D721Med (cell line): ENCODE measurements around the gene NDUFC2.

Source experiments
- DNase-seq: peaks from one replicate; pipeline ENCODE4 v3.0.0; 2011; ENCODE audit warnings: low spot score; ENCODE audit not compliant: insufficient read length
- FAIRE-seq: peaks from 2 replicates; lab custom pipeline; 2011; peaks lifted over from hg19 to GRCh38; lab: Jason Lieb, UNC
- TF ChIP-seq, protein P1 (sequence below): IDR thresholded peaks from 2 replicates; pipeline ENCODE4 v1.5.1; 2012; ENCODE audit warnings: mild to moderate bottlenecking, control low read depth; ENCODE audit not compliant: insufficient read depth; ENCODE audit errors: missing control alignments

NDUFC2 gene

DNA sequence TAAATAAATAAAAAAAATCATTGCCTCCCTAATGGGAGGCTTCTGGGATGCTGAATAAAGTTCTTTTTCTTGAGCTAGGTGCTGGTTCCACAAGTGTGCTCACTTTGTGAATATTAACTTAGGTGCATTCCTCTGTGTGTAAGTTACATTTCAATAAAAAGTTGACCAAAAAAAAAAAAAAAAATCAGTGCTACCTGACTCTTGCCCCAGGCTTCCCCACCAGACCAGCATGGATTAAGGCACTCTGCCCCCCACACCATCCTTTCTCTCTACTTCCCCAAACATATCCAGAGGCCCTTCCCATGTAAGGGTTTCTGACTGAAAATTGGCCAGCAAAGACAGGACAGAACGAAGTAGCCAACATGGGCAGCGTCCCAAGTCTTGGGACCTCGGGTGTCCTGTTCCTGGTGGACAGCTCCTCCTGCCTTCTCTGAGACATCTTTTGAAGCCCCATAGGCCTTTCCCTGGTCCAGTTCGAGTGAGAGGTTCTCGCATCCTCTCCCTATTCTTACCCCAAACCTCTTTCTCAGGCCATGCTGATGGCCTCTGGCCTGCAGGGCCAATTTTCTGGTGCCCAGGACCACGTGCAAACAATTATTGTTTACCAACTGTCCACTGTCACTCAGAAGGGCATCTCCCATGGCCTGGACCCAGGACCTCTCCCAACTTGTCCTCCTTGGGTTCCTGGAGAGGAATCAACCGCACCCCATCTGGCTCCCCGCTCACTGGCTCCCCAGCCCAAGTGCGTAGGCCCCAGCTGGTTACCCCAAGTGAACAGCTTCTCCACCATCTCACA lies 41.6 kb downstream of the NDUFC2 start:
- TF ChIP-seq, protein P1, sequence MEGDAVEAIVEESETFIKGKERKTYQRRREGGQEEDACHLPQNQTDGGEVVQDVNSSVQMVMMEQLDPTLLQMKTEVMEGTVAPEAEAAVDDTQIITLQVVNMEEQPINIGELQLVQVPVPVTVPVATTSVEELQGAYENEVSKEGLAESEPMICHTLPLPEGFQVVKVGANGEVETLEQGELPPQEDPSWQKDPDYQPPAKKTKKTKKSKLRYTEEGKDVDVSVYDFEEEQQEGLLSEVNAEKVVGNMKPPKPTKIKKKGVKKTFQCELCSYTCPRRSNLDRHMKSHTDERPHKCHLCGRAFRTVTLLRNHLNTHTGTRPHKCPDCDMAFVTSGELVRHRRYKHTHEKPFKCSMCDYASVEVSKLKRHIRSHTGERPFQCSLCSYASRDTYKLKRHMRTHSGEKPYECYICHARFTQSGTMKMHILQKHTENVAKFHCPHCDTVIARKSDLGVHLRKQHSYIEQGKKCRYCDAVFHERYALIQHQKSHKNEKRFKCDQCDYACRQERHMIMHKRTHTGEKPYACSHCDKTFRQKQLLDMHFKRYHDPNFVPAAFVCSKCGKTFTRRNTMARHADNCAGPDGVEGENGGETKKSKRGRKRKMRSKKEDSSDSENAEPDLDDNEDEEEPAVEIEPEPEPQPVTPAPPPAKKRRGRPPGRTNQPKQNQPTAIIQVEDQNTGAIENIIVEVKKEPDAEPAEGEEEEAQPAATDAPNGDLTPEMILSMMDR: no peak
- no peak for DNase-seq
- no peak for FAIRE-seq

GRCh38 chr11:78037056-78037455 lies 42.6 kb downstream of the NDUFC2 start:
- TF ChIP-seq, protein P1: no peak
- no peak for FAIRE-seq

GRCh38 chr11:78036313-78036712 lies 43.3 kb downstream of the NDUFC2 start:
- no peak for DNase-seq
- no peak for FAIRE-seq
- TF ChIP-seq, protein P1: no peak

More at GRCh38 chr11:78037056-78037455, 42.6 kb downstream of the NDUFC2 start:
- DNase-seq: no peak

- DNase-seq: no peak
- no peak for FAIRE-seq
- TF ChIP-seq, protein P1: no peak
Measured at GRCh38 chr11:78034623-78035022, 45.0 kb downstream of the NDUFC2 start.

DNA sequence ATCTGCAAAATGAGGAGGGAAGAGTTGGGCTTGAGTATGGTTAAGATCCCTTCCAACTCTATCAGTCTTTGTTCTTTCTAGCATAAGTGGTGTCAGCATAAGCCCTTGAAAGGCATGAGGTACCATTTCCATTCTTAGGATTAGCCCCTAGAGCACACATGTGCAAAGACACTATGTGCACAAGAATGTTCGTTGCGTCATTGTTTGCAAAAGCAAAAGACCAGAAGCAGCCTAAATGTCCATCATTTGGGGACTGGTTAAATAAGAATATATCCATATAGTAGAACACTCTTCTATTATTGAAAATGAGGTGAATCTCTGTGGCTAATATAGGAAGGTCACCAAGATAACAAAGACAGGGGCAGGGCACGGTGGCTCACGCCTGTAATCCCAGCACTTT lies 46.6 kb downstream of the NDUFC2 start:
- TF ChIP-seq, protein P1: no peak
- DNase-seq: no peak
- FAIRE-seq: no peak

DNA sequence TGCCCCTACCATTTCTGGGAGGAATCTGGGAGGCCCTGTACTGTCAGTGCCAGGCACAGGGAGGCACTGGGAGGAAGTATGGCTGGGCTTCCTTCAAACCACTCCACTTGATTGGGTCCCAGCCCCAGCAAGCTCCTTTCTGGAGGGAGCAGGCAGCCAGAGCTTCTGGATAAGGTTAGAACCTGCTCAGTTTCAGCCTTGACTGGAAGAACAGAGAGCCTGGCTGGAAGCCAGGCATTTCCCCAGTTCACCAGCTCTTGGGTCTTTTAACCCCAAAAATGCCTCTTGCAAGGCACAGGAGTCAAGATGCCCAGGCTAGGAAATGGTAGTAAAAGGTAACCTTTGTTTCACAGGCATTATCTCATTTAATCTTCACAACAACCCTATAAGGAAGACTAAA lies 47.6 kb downstream of the NDUFC2 start:
- FAIRE-seq (no peak), DNase-seq (no peak)
- TF ChIP-seq, protein P1: no peak

DNA sequence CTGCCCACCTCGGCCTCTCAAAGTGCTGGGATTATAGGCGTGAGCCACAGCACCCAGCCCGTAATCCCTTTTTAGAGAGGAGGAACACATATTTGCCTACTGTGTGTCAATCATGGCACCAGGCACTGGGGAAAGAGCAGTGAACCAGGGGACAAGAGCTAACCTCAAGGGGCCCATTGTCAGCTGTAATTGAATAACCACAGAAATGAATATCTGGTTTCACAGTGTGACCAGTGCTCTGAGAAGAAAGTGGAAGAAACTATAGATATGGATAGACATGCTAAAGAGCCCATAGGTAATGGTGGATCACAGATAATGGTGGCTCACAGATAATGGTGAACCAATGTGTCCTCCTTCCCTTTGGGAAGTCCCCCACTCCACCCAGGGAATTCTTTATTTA lies 48.0 kb downstream of the NDUFC2 start:
- TF ChIP-seq, protein P1: no peak
- DNase-seq (no peak), FAIRE-seq (no peak)
